ENCODE measurements around the gene EXOC6B. TPM values are rescaled to one million over a fixed set of nuclear protein-coding genes. Genes with fewer than 3 reads are reported as not detected.

Gene EXOC6B
- total RNA-seq, 4 donors from 2014 or later = 15.7 to 58.4 (median 37.9) TPM

DNA sequence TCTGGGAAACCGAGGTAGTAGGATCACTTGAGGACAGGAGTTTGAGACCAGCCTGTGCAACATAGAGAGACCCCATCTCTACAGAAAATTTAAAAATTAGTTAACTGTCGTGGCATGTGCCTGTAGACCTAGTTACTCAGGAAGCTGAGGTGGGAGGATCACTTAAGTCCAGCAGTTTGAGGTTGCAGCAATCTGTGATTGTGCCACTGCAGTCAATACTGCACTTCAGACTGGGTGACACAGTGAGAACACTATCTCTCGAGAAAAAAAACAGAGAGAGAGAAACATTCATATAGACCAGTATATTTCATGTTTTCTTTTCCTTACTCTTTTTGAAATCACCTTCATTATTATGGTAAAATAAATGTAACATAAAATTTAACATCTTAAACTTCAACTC lies 387.5 kb downstream of the EXOC6B start:
- 80 to 92% methylated on average over 3 of the region's 3 CpGs for WGBS, 2 donors (ENCODE audit: low coverage in 1 of 2)
- Histone ChIP-seq H3K4me1 (no peaks in the 10 kb centered on the region), H3K9me3 (peaks cover 0 to 3% of the 10 kb centered on the region in 2 donors), H3K27ac (no peak overlapping the region), H3K27me3 (no peaks in the 10 kb centered on the region), H3K36me3 (no peaks in the 10 kb centered on the region), H3K4me3 (no peak overlapping the region)
- TF ChIP-seq EP300 (IDR thresholded peaks at IDR 0.05; ENCODE audit: low read depth) (no peak), POLR2AphosphoS5 (IDR thresholded peaks at IDR 0.05) (no peak), POLR2A (IDR thresholded peaks at IDR 0.05) (no peak)
- TF ChIP-seq, protein P1, sequence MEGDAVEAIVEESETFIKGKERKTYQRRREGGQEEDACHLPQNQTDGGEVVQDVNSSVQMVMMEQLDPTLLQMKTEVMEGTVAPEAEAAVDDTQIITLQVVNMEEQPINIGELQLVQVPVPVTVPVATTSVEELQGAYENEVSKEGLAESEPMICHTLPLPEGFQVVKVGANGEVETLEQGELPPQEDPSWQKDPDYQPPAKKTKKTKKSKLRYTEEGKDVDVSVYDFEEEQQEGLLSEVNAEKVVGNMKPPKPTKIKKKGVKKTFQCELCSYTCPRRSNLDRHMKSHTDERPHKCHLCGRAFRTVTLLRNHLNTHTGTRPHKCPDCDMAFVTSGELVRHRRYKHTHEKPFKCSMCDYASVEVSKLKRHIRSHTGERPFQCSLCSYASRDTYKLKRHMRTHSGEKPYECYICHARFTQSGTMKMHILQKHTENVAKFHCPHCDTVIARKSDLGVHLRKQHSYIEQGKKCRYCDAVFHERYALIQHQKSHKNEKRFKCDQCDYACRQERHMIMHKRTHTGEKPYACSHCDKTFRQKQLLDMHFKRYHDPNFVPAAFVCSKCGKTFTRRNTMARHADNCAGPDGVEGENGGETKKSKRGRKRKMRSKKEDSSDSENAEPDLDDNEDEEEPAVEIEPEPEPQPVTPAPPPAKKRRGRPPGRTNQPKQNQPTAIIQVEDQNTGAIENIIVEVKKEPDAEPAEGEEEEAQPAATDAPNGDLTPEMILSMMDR (IDR thresholded peaks at IDR 0.05) = no peak
- DNase-seq = no peak
- in situ Hi-C loops (cut with MboI; ENCODE audit: low pct_ligation_motif_present in 1 of 4, low pct_unique_long_range_greater_than_20kb in 1 of 4, low sequenced_read_pairs in 3 of 4) (no loop called here), intact Hi-C loops (cut with DNase I; ENCODE audit: low total_unique reads) (no loop called here)

DNA sequence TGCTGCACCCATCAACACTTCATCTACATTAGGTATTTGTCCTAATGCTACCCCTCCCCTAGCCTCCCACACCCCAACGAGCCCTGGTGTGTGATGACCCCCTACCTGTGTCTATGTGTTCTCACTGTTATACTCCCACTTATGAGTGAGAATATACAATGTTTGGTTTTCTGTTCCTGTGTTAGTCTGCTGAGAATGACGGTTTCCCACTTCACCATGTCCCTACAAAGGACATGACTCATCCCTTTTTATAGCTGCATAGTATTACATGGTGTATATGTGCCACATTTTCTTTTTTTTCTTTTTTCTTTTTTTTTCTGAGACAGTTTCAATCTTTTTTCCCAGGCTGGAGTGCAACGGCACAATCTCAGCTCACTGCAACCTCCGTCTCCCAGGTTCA lies 394.1 kb downstream of the EXOC6B start:
- TF ChIP-seq, protein P1 (IDR thresholded peaks at IDR 0.05) = no peak
- TF ChIP-seq POLR2AphosphoS5 (IDR thresholded peaks at IDR 0.05) (no peak), EP300 (IDR thresholded peaks at IDR 0.05; ENCODE audit: low read depth) (no peak), POLR2A (IDR thresholded peaks at IDR 0.05) (no peak)
- H3K4me1 ChIP-seq = no peaks in the 10 kb centered on the region
- H3K27me3 ChIP-seq = no peaks in the 10 kb centered on the region
- no peak for DNase-seq
- 79 to 85% methylated on average over 4 of the region's 4 CpGs for WGBS, 2 donors (ENCODE audit: low coverage in 1 of 2)
- in situ Hi-C loops (cut with MboI; ENCODE audit: low pct_ligation_motif_present in 1 of 4, low pct_unique_long_range_greater_than_20kb in 1 of 4, low sequenced_read_pairs in 3 of 4) (no loop called here), intact Hi-C loops (cut with DNase I; ENCODE audit: low total_unique reads) (no loop called here)
- no peak overlapping the region for H3K27ac ChIP-seq
- H3K36me3 ChIP-seq = no peaks in the 10 kb centered on the region
- no peak overlapping the region for H3K4me3 ChIP-seq
- H3K9me3 ChIP-seq = peaks cover 0 to 3% of the 10 kb centered on the region in 2 donors

DNA sequence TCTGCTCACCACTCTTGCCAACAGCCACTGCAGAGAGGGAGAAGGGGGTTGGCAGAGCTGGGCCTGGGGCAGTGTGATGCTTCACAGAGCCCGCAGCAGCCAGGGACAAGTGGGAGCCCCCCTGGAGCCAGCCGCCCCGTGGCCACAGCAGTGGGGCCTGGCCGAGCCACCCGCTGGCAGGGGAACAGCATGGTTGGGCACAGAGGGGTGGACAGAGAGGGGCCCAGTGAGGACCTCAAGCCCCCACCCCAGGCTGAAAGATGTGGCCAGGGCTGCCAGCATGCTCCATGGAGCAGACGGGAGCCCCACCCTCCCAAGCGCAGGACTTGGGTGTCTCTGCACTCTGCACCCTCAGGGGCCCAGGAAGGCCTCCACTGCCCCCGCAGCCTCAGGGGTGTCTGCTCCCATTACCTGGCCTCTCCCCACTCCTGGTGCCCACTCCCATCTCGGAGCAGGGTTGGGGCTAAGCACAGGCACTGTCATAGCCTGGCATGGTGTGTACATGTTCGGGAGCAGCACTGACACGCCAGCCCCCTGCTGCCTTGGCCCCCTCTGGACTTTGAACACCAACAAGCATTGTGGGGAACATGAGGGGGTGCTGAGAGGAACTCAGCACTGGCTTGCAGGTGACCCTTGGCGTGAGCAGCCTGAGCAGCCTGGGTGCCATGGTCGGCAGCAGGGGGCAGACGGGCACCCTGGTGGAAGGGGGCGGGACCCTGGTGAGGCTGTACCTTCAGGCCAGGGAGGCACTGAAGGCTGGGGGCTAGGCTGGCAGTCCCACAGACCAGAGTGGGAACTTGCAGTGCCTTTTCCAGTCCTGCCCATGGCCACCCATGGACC lies 398.6 kb downstream of the EXOC6B start:
- in situ Hi-C loops (cut with MboI; ENCODE audit: low pct_ligation_motif_present in 1 of 4, low pct_unique_long_range_greater_than_20kb in 1 of 4, low sequenced_read_pairs in 3 of 4) = no loop called here
- no peaks in the 10 kb centered on the region for H3K9me3 ChIP-seq
- no peak overlapping the region for H3K27ac ChIP-seq
- TF ChIP-seq POLR2A (IDR thresholded peaks at IDR 0.05) = no peak
- TF ChIP-seq, protein P1 (IDR thresholded peaks at IDR 0.05) = no peak
- TF ChIP-seq POLR2AphosphoS5 (IDR thresholded peaks at IDR 0.05) = no peak
- no peak for TF ChIP-seq EP300 (IDR thresholded peaks at IDR 0.05; ENCODE audit: low read depth)
- no peaks in the 10 kb centered on the region for H3K27me3 ChIP-seq
- H3K36me3 ChIP-seq = no peaks in the 10 kb centered on the region
- DNase-seq = no peak
- intact Hi-C loops (cut with DNase I; ENCODE audit: low total_unique reads) = no loop called here
- H3K4me1 ChIP-seq = no peaks in the 10 kb centered on the region
- 93% methylated on average over 15 of the region's 15 CpGs; no CpG with 5 or more reads in 1 of the 2 donors for WGBS, 2 donors (ENCODE audit: low coverage in 1 of 2)
- no peak overlapping the region for H3K4me3 ChIP-seq

DNA sequence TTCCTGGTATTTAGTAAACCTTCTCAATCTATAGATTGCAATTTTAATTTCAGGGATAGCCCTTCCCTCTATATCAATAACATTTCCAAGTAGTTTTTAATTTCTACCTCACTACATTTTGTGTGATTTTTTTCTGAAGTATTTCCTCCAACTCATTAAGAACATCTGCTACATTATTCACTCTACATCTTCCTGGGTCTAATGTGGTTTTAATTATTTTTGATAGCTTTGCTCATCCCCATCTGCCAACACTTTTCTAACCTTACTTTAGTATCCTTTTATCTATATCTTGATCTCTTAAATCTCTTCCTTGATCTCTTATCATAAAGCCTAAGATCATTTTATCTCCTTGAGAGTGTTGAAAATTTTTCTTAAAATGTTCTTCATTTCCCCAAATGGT lies 399.8 kb downstream of the EXOC6B start:
- Histone ChIP-seq H3K4me1 (no peaks in the 10 kb centered on the region), H3K9me3 (no peaks in the 10 kb centered on the region), H3K4me3 (no peak overlapping the region), H3K27ac (no peak overlapping the region), H3K36me3 (no peaks in the 10 kb centered on the region), H3K27me3 (no peaks in the 10 kb centered on the region)
- TF ChIP-seq POLR2A (IDR thresholded peaks at IDR 0.05) (no peak), EP300 (IDR thresholded peaks at IDR 0.05; ENCODE audit: low read depth) (no peak), POLR2AphosphoS5 (IDR thresholded peaks at IDR 0.05) (no peak)
- TF ChIP-seq, protein P1 (IDR thresholded peaks at IDR 0.05) = no peak
- intact Hi-C loops (cut with DNase I; ENCODE audit: low total_unique reads) = no loop called here
- in situ Hi-C loops (cut with MboI; ENCODE audit: low pct_ligation_motif_present in 1 of 4, low pct_unique_long_range_greater_than_20kb in 1 of 4, low sequenced_read_pairs in 3 of 4) = no loop called here
- no peak for DNase-seq
